GM21360 (cell line): Measurements from ENCODE around the gene PDE11A.
"Not testable (repeated sequence)": the region's sequence is repeated elsewhere in the genome, so short reads cannot be mapped to it uniquely, and the experiment has no call there.

Experiments
- ATAC-seq: cut with Tn5 transposase; IDR thresholded peaks from one replicate; pipeline ENCODE4 v1.9.1; 2021; ENCODE audit warnings: mild to moderate bottlenecking, moderate library complexity; ENCODE audit not compliant: unreplicated experiment

Gene PDE11A

GRCh38 chr2:177887722-177888121 lies 184.9 kb downstream of the PDE11A start:
- ATAC-seq = no peak

GRCh38 chr2:177886824-177887223 lies 185.8 kb downstream of the PDE11A start:
- no peak for ATAC-seq

GRCh38 chr2:177885828-177886466 lies 186.6 kb downstream of the PDE11A start:
- ATAC-seq = no peak

GRCh38 chr2:177883177-177883576 lies 189.4 kb downstream of the PDE11A start:
- no peak for ATAC-seq

- no peak for ATAC-seq
These were observed 190.1 kb downstream of the PDE11A start for GRCh38 chr2:177882501-177882900.

GRCh38 chr2:177881921-177882320 lies 190.7 kb downstream of the PDE11A start:
- no peak for ATAC-seq

- no peak for ATAC-seq
These were observed 191.4 kb downstream of the PDE11A start for GRCh38 chr2:177881008-177881747.

- ATAC-seq = no peak
These were observed 192.3 kb downstream of the PDE11A start for GRCh38 chr2:177880285-177880684.

- ATAC-seq = no peak
These were observed 195.6 kb downstream of the PDE11A start for GRCh38 chr2:177876950-177877349.

- no peak for ATAC-seq
These were observed 197.9 kb downstream of the PDE11A start for GRCh38 chr2:177874686-177875085.

GRCh38 chr2:177873915-177874314 lies 198.7 kb downstream of the PDE11A start:
- no peak for ATAC-seq

GRCh38 chr2:177872286-177872685 lies 200.3 kb downstream of the PDE11A start:
- no peak for ATAC-seq

GRCh38 chr2:177869912-177870311 lies 202.7 kb downstream of the PDE11A start:
- no peak for ATAC-seq

GRCh38 chr2:177869209-177869608 lies 203.4 kb downstream of the PDE11A start:
- ATAC-seq = no peak

- no peak for ATAC-seq
These were observed 203.8 kb downstream of the PDE11A start for GRCh38 chr2:177868806-177869205.

- ATAC-seq = no peak
These were observed 215.0 kb downstream of the PDE11A start for GRCh38 chr2:177857538-177857937.

GRCh38 chr2:177852389-177852788 lies 220.2 kb downstream of the PDE11A start:
- no peak for ATAC-seq

GRCh38 chr2:177843188-177843587 lies 229.4 kb downstream of the PDE11A start:
- ATAC-seq = no peak

GRCh38 chr2:177842243-177842642 lies 230.3 kb downstream of the PDE11A start:
- ATAC-seq = no peak

GRCh38 chr2:177835418-177836204 lies 237.0 kb downstream of the PDE11A start:
- ATAC-seq = not testable (repeated sequence)

GRCh38 chr2:177832611-177833433 lies 239.8 kb downstream of the PDE11A start:
- no peak for ATAC-seq
